Caco-2 (cell line): Measurements from ENCODE around the gene MPHOSPH10. TPM values are rescaled to one million over a fixed set of nuclear protein-coding genes. Genes with fewer than 3 reads are reported as not detected.

ENCODE experiments used
- BruUV-seq: library from RNA; stranded (reverse); fragments of 400-500 nt; replicated peaks from 2 replicates; lab custom pipeline; 2021; lab: Mats Ljungman, UMichigan
- CTCF ChIA-PET: fragments of 300-600 bp; sonication (Branson Sonifier 250); formaldehyde crosslinking; loops from one replicate; lab custom pipeline; 2022; ENCODE audit warnings: antibody characterized with exemption; lab: Charles Lee
- POLR2A ChIA-PET: fragments of 300-600 bp; sonication (Branson Sonifier 250); formaldehyde crosslinking; loops from one replicate; lab custom pipeline; 2022; ENCODE audit warnings: antibody characterized with exemption; lab: Charles Lee
- DNase-seq, 2 experiments: peaks; one replicate each; pipeline versions ENCODE4 v3.0.0 to v3.0.0-alpha.2; 2020 to 2022
- H3K27me3 ChIP-seq: replicated peaks from 2 replicates; pipeline ENCODE4 v1.6.0; 2011; ENCODE audit warnings: low read length; ENCODE audit not compliant: control insufficient read depth, insufficient read depth
- H3K36me3 ChIP-seq: 2 replicates; pipeline ENCODE4 v1.5.1; 2011; ENCODE audit warnings: low read length; ENCODE audit not compliant: control insufficient read depth, insufficient read depth
- H3K4me1 ChIP-seq: fragments of 250-450 bp; sonication (Bioruptor Pico); 2 replicates; pipeline ENCODE4 v1.5.1; 2020; ENCODE audit warnings: mild to moderate bottlenecking
- H3K4me3 ChIP-seq: 2 replicates; pipeline ENCODE4 v1.5.1; 2011; ENCODE audit warnings: low read depth, mild to moderate bottlenecking, control low read depth, low read length
- H3K9me3 ChIP-seq: fragments of 250-450 bp; sonication (Bioruptor Pico); 2 replicates; pipeline ENCODE4 v1.5.1; 2020; ENCODE audit warnings: mild to moderate bottlenecking, moderate library complexity
- H3K27ac Mint-ChIP-seq: one replicate; pipeline ENCODE4 v1.8.0; 2022; ENCODE audit warnings: mixed read lengths; ENCODE audit not compliant: unreplicated experiment
- H3K27me3 Mint-ChIP-seq: one replicate; pipeline ENCODE4 v1.8.0; 2022; ENCODE audit warnings: mixed read lengths; ENCODE audit not compliant: insufficient read depth, unreplicated experiment
- H3K36me3 Mint-ChIP-seq: one replicate; pipeline ENCODE4 v1.8.0; 2022; ENCODE audit warnings: mild to moderate bottlenecking, mixed read lengths; ENCODE audit not compliant: insufficient read depth, unreplicated experiment
- H3K4me1 Mint-ChIP-seq: one replicate; pipeline ENCODE4 v1.8.0; 2022; ENCODE audit warnings: low read depth, mixed read lengths; ENCODE audit not compliant: unreplicated experiment
- H3K4me3 Mint-ChIP-seq: one replicate; pipeline ENCODE4 v1.8.0; 2022; ENCODE audit warnings: mild to moderate bottlenecking, moderate library complexity, mixed read lengths; ENCODE audit not compliant: unreplicated experiment
- H3K9me3 Mint-ChIP-seq: one replicate; pipeline ENCODE4 v1.8.0; 2022; ENCODE audit warnings: mixed read lengths; ENCODE audit not compliant: unreplicated experiment
- intact Hi-C: fragments of 100-400 bp; cut with micrococcal nuclease; formaldehyde crosslinking; loops from one replicate; pipeline ENCODE4 v1.10.0; 2022; ENCODE audit not compliant: unreplicated experiment
- total RNA-seq: library from RNA; stranded (reverse); gene quantifications from 2 replicates; pipeline ENCODE4 v1.2.3, GENCODE V29; 2022
- TF ChIP-seq, protein P1 (sequence below), 2 experiments: fragments of 200-600 bp in 1 of 2; IDR thresholded peaks; 1 replicate in 1 of 2; 2 replicates in 1 of 2; pipeline versions ENCODE4 v1.5.1 to v1.8.0; 2011 to 2022; ENCODE audit warnings: antibody characterized with exemption in 1 of 2, control low read depth in 1 of 2, inconsistent platforms in 1 of 2, low read depth in 1 of 2, low read length in 1 of 2, mild to moderate bottlenecking in 1 of 2, moderate library complexity in 1 of 2; ENCODE audit not compliant: insufficient read depth in 1 of 2, severe bottlenecking in 1 of 2, unreplicated experiment in 1 of 2

Gene MPHOSPH10
- total RNA-seq, 1 experiment from 2014 or later = 57.8 TPM

DNA sequence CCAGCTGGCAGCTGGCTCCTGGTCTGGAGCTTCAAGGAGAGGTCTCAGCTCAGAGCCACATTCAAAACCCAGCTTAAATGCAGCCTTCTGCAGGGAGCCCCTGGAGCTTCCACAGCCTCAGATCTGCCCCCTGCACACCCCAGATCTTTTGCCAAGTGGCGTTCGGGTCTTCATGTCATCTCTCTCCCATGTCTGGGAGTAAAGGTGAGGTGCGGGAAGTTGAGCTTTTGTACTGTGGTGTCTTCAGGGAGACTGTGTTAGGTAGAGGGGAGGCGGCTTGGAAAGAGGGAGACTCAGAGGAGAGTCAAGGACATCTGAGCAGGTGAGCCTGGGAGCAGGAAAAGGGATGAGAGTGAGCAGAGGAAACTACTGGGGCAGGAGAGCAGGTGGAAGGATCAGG is 25.4 kb downstream of the MPHOSPH10 start:
- Mint-ChIP-seq H3K36me3 (no peaks in the 10 kb centered on the region), H3K9me3 (no peaks in the 10 kb centered on the region), H3K27ac (no peak overlapping the region), H3K4me3 (no peak overlapping the region), H3K4me1 (peaks cover 15% of the 10 kb centered on the region), H3K27me3 (peaks cover 3% of the 10 kb centered on the region)
- intact Hi-C loops = loop anchor here (1.0 kb wide), 1 partner anchor 56 kb away; no protein-coding TSS in a partner anchor
- Histone ChIP-seq H3K27me3 (no peaks in the 10 kb centered on the region), H3K9me3 (no peaks in the 10 kb centered on the region), H3K4me1 (peaks cover 10% of the 10 kb centered on the region; the same call in 1 of the 2 replicates), H3K36me3 (no peaks in the 10 kb centered on the region), H3K4me3 (no peak overlapping the region)
- ChIA-PET POLR2A (no interaction called here), CTCF (interaction anchor here (0.9 to 1.5 kb wide), 3 partner anchors 35 to 144 kb away, joined by 3 to 6 read pairs (median 4); no protein-coding TSS in a partner anchor)
- BruUV-seq = no TSS peak
- TF ChIP-seq, protein P1, sequence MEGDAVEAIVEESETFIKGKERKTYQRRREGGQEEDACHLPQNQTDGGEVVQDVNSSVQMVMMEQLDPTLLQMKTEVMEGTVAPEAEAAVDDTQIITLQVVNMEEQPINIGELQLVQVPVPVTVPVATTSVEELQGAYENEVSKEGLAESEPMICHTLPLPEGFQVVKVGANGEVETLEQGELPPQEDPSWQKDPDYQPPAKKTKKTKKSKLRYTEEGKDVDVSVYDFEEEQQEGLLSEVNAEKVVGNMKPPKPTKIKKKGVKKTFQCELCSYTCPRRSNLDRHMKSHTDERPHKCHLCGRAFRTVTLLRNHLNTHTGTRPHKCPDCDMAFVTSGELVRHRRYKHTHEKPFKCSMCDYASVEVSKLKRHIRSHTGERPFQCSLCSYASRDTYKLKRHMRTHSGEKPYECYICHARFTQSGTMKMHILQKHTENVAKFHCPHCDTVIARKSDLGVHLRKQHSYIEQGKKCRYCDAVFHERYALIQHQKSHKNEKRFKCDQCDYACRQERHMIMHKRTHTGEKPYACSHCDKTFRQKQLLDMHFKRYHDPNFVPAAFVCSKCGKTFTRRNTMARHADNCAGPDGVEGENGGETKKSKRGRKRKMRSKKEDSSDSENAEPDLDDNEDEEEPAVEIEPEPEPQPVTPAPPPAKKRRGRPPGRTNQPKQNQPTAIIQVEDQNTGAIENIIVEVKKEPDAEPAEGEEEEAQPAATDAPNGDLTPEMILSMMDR (IDR thresholded peaks at IDR 0.05; ENCODE audit: insufficient read depth in 1 of 2, low read depth in 1 of 2, low read length in 1 of 2, severe bottlenecking in 1 of 2, unreplicated experiment in 1 of 2) = no peak
- DNase-seq = no peak

DNA sequence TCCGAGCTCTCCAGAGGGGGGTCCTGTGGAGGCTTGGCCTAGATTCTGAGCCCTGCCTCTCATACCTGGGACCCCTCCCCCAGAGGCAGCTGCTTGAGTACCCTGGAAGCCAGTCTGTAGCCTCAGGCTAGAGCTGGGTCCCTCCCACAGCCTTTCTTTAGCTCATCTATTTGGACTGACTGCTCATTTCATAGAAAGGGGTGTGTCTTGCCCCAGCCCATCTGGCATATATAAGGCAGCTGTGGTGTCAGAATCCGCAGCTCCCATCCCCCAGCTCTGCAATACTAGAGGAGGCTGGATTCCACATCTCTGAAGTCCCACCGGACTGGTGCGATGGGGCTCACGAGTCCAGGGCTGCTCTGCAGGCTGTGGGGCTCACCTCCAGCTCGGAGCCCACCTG is 26.1 kb downstream of the MPHOSPH10 start:
- no peak overlapping the region for H3K4me3 ChIP-seq
- no peaks in the 10 kb centered on the region for H3K36me3 ChIP-seq
- Mint-ChIP-seq H3K27ac (no peak overlapping the region), H3K36me3 (no peaks in the 10 kb centered on the region), H3K4me1 (peaks cover 15% of the 10 kb centered on the region), H3K27me3 (peaks cover 3% of the 10 kb centered on the region), H3K4me3 (no peak overlapping the region), H3K9me3 (no peaks in the 10 kb centered on the region)
- no peaks in the 10 kb centered on the region for H3K9me3 ChIP-seq
- no TSS peak for BruUV-seq
- TF ChIP-seq, protein P1 (IDR thresholded peaks at IDR 0.05; ENCODE audit: insufficient read depth in 1 of 2, low read depth in 1 of 2, low read length in 1 of 2, severe bottlenecking in 1 of 2, unreplicated experiment in 1 of 2) = no peak
- H3K4me1 ChIP-seq = peaks cover 10% of the 10 kb centered on the region; the same call in 1 of the 2 replicates
- DNase-seq = no peak
- intact Hi-C loops = no loop called here
- ChIA-PET CTCF (interaction anchor here (1.1 to 1.5 kb wide), 3 partner anchors 34 to 133 kb away, joined by 3 to 4 read pairs (median 3); no protein-coding TSS in a partner anchor), POLR2A (interaction anchor here (0.5 kb wide), 1 partner anchor 88 kb away, joined by 4 read pairs; the partner anchor contains the start of gene NAGK)
- no peaks in the 10 kb centered on the region for H3K27me3 ChIP-seq

DNA sequence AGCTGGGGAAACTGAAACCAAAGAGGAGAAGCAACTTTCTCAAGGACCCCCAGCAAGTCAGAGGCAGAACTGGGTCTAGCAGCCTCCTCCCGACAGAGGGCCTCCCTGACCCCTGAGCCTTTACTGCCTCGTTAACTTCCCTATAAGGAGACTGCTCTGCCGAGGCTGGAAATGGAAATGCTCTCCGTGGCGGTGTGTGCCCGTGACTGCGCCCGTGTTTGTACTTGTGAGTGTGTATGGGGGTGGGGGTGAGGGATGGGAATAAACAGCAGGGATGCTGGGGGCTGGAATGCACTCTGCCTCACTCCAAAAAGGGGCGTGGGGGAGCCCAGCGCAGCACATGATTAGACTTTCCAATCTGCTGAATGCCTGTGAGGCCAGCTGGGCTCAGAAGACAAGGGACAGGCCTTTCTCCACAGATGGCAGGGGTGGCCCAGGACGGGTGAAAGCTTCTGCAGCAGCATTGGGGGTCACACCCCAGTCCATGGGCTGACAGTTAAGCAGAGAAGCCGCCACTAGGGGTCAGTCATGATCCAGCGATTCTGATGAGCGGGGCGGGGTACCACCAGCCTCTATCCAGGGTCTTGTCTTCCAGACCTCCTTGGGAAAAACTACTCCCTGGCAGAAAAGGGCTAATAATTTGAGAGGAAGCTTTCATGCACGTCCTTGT is 26.8 kb downstream of the MPHOSPH10 start:
- DNase-seq = peak; percentile 62 to 77
- Histone ChIP-seq H3K27me3 (no peaks in the 10 kb centered on the region), H3K4me3 (no peak overlapping the region), H3K36me3 (no peaks in the 10 kb centered on the region), H3K9me3 (no peaks in the 10 kb centered on the region), H3K4me1 (peaks cover 10% of the 10 kb centered on the region; the same call in 1 of the 2 replicates)
- H3K27me3 Mint-ChIP-seq = peaks cover 3% of the 10 kb centered on the region
- no peak overlapping the region for H3K27ac Mint-ChIP-seq
- TF ChIP-seq, protein P1 (IDR thresholded peaks at IDR 0.05; ENCODE audit: insufficient read depth in 1 of 2, low read depth in 1 of 2, low read length in 1 of 2, severe bottlenecking in 1 of 2, unreplicated experiment in 1 of 2) = peak; percentile 77 to 80
- POLR2A ChIA-PET = no interaction called here
- H3K9me3 Mint-ChIP-seq = no peaks in the 10 kb centered on the region
- no peak overlapping the region for H3K4me3 Mint-ChIP-seq
- peaks cover 15% of the 10 kb centered on the region for H3K4me1 Mint-ChIP-seq
- CTCF ChIA-PET = interaction anchor here (1.1 to 1.5 kb wide), 3 partner anchors 34 to 134 kb away, joined by 3 to 4 read pairs (median 3); no protein-coding TSS in a partner anchor
- intact Hi-C loops = loop anchor here (1.0 kb wide), 4 partner anchors 34 to 353 kb away; no protein-coding TSS in a partner anchor
- H3K36me3 Mint-ChIP-seq = no peaks in the 10 kb centered on the region
- BruUV-seq = no TSS peak
